DOHH2 (cell line): ENCODE results near the gene GBGT1.

Experiments
- CTCF ChIP-seq: fragments of 200-600 bp; sonication (generic); IDR thresholded peaks from one replicate; pipeline ENCODE4 v1.5.1; 2014; ENCODE audit warnings: antibody characterized with exemption, mild to moderate bottlenecking, low read depth, low read length; ENCODE audit not compliant: poor library complexity, severe bottlenecking
- EZH2phosphoT487 ChIP-seq: fragments of 200-600 bp; sonication (generic); IDR thresholded peaks from 2 replicates; pipeline ENCODE4 v1.6.1; 2017; ENCODE audit warnings: borderline replicate concordance, mild to moderate bottlenecking, antibody characterized with exemption, low read length, moderate library complexity, mixed read lengths

GRCh38 chr9:133151041-133151440, 12.7 kb downstream of the GBGT1 start:
- no peak for TF ChIP-seq CTCF
- no peak for TF ChIP-seq EZH2phosphoT487
